ENCODE results near the gene COL6A5.

COL6A5 gene

GRCh38 chr3:130411320-130411719 is 65.8 kb downstream of the COL6A5 start:
- H3K9me2 ChIP-seq (ENCODE audit: low read depth, low read length), result no peaks in the 10 kb centered on the region
- no peak overlapping the region for H3K27ac ChIP-seq (ENCODE audit: low read depth, low read length, poor library complexity, severe bottlenecking)
- no peak overlapping the region for H3K9ac ChIP-seq (ENCODE audit: low read length)
- no peak overlapping the region for H2AFZ ChIP-seq (ENCODE audit: low read length)
- H3K4me1 ChIP-seq (ENCODE audit: insufficient read depth, low read length, severe bottlenecking), result no peaks in the 10 kb centered on the region
- no peaks in the 10 kb centered on the region for H3K36me3 ChIP-seq (ENCODE audit: insufficient read depth, low read length)
- TF ChIP-seq EZH2 (IDR thresholded peaks at IDR 0.05; ENCODE audit: borderline replicate concordance, low read length), result no peak
- TF ChIP-seq, protein P1, sequence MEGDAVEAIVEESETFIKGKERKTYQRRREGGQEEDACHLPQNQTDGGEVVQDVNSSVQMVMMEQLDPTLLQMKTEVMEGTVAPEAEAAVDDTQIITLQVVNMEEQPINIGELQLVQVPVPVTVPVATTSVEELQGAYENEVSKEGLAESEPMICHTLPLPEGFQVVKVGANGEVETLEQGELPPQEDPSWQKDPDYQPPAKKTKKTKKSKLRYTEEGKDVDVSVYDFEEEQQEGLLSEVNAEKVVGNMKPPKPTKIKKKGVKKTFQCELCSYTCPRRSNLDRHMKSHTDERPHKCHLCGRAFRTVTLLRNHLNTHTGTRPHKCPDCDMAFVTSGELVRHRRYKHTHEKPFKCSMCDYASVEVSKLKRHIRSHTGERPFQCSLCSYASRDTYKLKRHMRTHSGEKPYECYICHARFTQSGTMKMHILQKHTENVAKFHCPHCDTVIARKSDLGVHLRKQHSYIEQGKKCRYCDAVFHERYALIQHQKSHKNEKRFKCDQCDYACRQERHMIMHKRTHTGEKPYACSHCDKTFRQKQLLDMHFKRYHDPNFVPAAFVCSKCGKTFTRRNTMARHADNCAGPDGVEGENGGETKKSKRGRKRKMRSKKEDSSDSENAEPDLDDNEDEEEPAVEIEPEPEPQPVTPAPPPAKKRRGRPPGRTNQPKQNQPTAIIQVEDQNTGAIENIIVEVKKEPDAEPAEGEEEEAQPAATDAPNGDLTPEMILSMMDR (IDR thresholded peaks at IDR 0.05; ENCODE audit: low read length), result no peak
- no peak overlapping the region for H3K4me3 ChIP-seq (ENCODE audit: low read depth, low read length, poor library complexity, severe bottlenecking)
- no peaks in the 10 kb centered on the region for H4K20me1 ChIP-seq (ENCODE audit: insufficient read depth, low read length)
- no peaks in the 10 kb centered on the region for H3F3A ChIP-seq (ENCODE audit: insufficient read depth, low read length)
- H3K27me3 ChIP-seq (ENCODE audit: insufficient read depth, low read length), result no peaks in the 10 kb centered on the region
- peaks cover 1% of the 10 kb centered on the region; the same call in 1 of the 2 replicates for H3K9me3 ChIP-seq (ENCODE audit: low read length)
- no peak overlapping the region for H3K4me2 ChIP-seq (ENCODE audit: low read length)
- H3K79me2 ChIP-seq (ENCODE audit: insufficient read depth, low read length), result no peaks in the 10 kb centered on the region

DNA sequence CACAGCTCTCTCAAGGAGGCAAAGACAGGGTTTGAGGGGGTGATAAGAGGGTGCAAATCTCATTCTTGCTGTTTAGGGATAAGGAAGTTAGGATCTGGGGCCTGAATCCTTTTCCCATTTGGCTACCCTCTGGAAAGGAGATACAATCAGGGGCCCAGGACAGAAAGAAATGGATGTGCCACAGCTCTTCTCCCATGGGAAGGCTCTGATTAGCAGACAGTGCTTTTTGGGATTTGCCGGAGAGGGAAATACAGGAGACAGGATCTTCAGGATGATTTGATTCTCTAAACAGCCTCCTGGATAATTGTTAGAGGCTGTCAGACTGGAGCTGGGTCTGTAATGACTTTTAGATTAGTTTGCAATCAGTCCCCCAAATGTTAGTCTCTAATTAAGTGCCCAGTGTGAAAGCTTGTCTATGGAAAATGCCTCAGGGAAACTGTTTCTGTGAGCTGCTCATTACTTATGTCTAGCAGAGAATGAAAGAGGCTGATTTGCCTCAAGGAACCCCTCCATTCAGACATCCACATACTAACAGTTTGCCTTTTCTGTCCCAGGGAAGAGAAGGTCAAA is 67.6 kb downstream of the COL6A5 start:
- TF ChIP-seq, protein P1 (IDR thresholded peaks at IDR 0.05; ENCODE audit: low read length), result no peak
- TF ChIP-seq EZH2 (IDR thresholded peaks at IDR 0.05; ENCODE audit: borderline replicate concordance, low read length), result no peak

GRCh38 chr3:130414457-130414856 is 69.0 kb downstream of the COL6A5 start:
- no peaks in the 10 kb centered on the region for H3K4me1 ChIP-seq (ENCODE audit: insufficient read depth, low read length, severe bottlenecking)

More for the DNA sequence above, 67.6 kb downstream of the COL6A5 start:
- Histone ChIP-seq H3K27ac (ENCODE audit: low read depth, low read length, poor library complexity, severe bottlenecking) (no peak overlapping the region), H3K9me3 (ENCODE audit: low read length) (peaks cover 3% of the 10 kb centered on the region; the same call in 1 of the 2 replicates), H3K4me2 (ENCODE audit: low read length) (no peak overlapping the region), H3K79me2 (ENCODE audit: insufficient read depth, low read length) (no peaks in the 10 kb centered on the region), H3F3A (ENCODE audit: insufficient read depth, low read length) (no peaks in the 10 kb centered on the region), H3K4me1 (ENCODE audit: insufficient read depth, low read length, severe bottlenecking) (no peaks in the 10 kb centered on the region), H2AFZ (ENCODE audit: low read length) (no peak overlapping the region), H3K27me3 (ENCODE audit: insufficient read depth, low read length) (no peaks in the 10 kb centered on the region), H3K36me3 (ENCODE audit: insufficient read depth, low read length) (no peaks in the 10 kb centered on the region), H3K9me2 (ENCODE audit: low read depth, low read length) (no peaks in the 10 kb centered on the region), H4K20me1 (ENCODE audit: insufficient read depth, low read length) (no peaks in the 10 kb centered on the region), H3K9ac (ENCODE audit: low read length) (no peak overlapping the region), H3K4me3 (ENCODE audit: low read depth, low read length, poor library complexity, severe bottlenecking) (no peak overlapping the region)

More at GRCh38 chr3:130414457-130414856, 69.0 kb downstream of the COL6A5 start:
- Histone ChIP-seq H3K79me2 (ENCODE audit: insufficient read depth, low read length) (no peaks in the 10 kb centered on the region), H3K27ac (ENCODE audit: low read depth, low read length, poor library complexity, severe bottlenecking) (no peak overlapping the region), H2AFZ (ENCODE audit: low read length) (no peak overlapping the region), H3K9me2 (ENCODE audit: low read depth, low read length) (no peaks in the 10 kb centered on the region), H4K20me1 (ENCODE audit: insufficient read depth, low read length) (no peaks in the 10 kb centered on the region), H3K27me3 (ENCODE audit: insufficient read depth, low read length) (no peaks in the 10 kb centered on the region), H3K4me3 (ENCODE audit: low read depth, low read length, poor library complexity, severe bottlenecking) (no peak overlapping the region), H3F3A (ENCODE audit: insufficient read depth, low read length) (no peaks in the 10 kb centered on the region), H3K9ac (ENCODE audit: low read length) (no peak overlapping the region), H3K4me2 (ENCODE audit: low read length) (no peak overlapping the region), H3K36me3 (ENCODE audit: insufficient read depth, low read length) (no peaks in the 10 kb centered on the region), H3K9me3 (ENCODE audit: low read length) (peaks cover 3% of the 10 kb centered on the region; the same call in 1 of the 2 replicates)
- no peak for TF ChIP-seq EZH2 (IDR thresholded peaks at IDR 0.05; ENCODE audit: borderline replicate concordance, low read length)
- TF ChIP-seq, protein P1 (IDR thresholded peaks at IDR 0.05; ENCODE audit: low read length), result no peak

All from OCI-LY1 (cell line).